GM12878 (cell line): ENCODE data around the gene COL26A1. TPM values are rescaled to one million over a fixed set of nuclear protein-coding genes. Genes with fewer than 3 reads are reported as not detected.

Source experiments
- ATAC-seq: fragments of 200-7000 bp; cut with Tn5 transposase; 3 replicates; pipeline ENCODE4 v1.9.1; 2020; ENCODE audit warnings: mild to moderate bottlenecking, moderate library complexity
- BruUV-seq: library from RNA; stranded (reverse); fragments of 400-500 nt; replicated peaks from 2 replicates; lab custom pipeline; 2021; lab: Mats Ljungman, UMichigan
- CTCF ChIA-PET: fragments of 300-600 bp; sonication (Branson Sonifier 250); formaldehyde crosslinking; extraction: SDS; loops from one replicate; lab custom pipeline; 2021; ENCODE audit warnings: inconsistent platforms; lab: Yijun Ruan, JAX
- POLR2A ChIA-PET: fragments of 350-600 bp; formaldehyde crosslinking; extraction: SDS; loops from one replicate; lab custom pipeline; 2021; ENCODE audit warnings: inconsistent platforms; lab: Charles Lee
- RAD21 ChIA-PET: fragments of 300-600 bp; sonication (Branson Sonifier 250); formaldehyde crosslinking; loops from one replicate; lab custom pipeline; 2023; ENCODE audit warnings: antibody characterized with exemption; ENCODE audit not compliant: unreplicated experiment; lab: Charles Lee
- SMC1A ChIA-PET: fragments of 300-600 bp; sonication (Branson Sonifier 250); formaldehyde crosslinking; loops from one replicate; lab custom pipeline; 2023; ENCODE audit not compliant: unreplicated experiment, uncharacterized antibody; lab: Charles Lee
- DNase-seq: peaks from one replicate; pipeline ENCODE4 v3.0.0-alpha.2; 2011; ENCODE audit warnings: low read depth, low spot score
- FAIRE-seq: peaks from 3 replicates; lab custom pipeline; 2011; peaks lifted over from hg19 to GRCh38; lab: Jason Lieb, UNC
- H2AFZ ChIP-seq: 2 replicates; pipeline ENCODE4 v1.6.0; 2011; ENCODE audit warnings: low read depth, low read length, control low read depth; ENCODE audit not compliant: control insufficient read depth
- H3K27ac ChIP-seq: 2 replicates; pipeline ENCODE4 v1.5.1; 2011; ENCODE audit warnings: control low read depth; ENCODE audit not compliant: control insufficient read depth, insufficient read depth
- H3K27me3 ChIP-seq, 2 experiments: replicated peaks in 1 of 2; 2 replicates each; pipeline versions ENCODE4 v1.6.0 to v1.6.1; 2011; ENCODE audit warnings: low read length in 1 of 2; ENCODE audit not compliant: control insufficient read depth in 2 of 2, insufficient read depth in 2 of 2
- H3K36me3 ChIP-seq, 2 experiments: 2 replicates each; pipeline ENCODE4 v1.5.1; 2011; ENCODE audit warnings: low read length in 1 of 2; ENCODE audit not compliant: control insufficient read depth in 2 of 2, insufficient read depth in 2 of 2
- H3K4me1 ChIP-seq: 2 replicates; pipeline ENCODE4 v1.6.1; 2011; ENCODE audit warnings: mild to moderate bottlenecking, low read length, moderate library complexity, mixed read lengths; ENCODE audit not compliant: control insufficient read depth, insufficient read depth
- H3K4me2 ChIP-seq: 2 replicates; pipeline ENCODE4 v1.6.0; 2011; ENCODE audit warnings: control low read depth; ENCODE audit not compliant: control insufficient read depth, insufficient read depth
- H3K4me3 ChIP-seq: fragments of 200-600 bp; sonication (generic); 2 replicates; pipeline ENCODE4 v1.5.1; 2016
- H3K79me2 ChIP-seq: 2 replicates; pipeline ENCODE4 v1.6.0; 2011; ENCODE audit warnings: low read length; ENCODE audit not compliant: control insufficient read depth, insufficient read depth
- H3K9ac ChIP-seq: 2 replicates; pipeline ENCODE4 v1.8.0; 2011; ENCODE audit warnings: low read length, control low read depth, mixed read lengths; ENCODE audit not compliant: control insufficient read depth, insufficient read depth
- H3K9me3 ChIP-seq: replicated peaks from 3 replicates; pipeline ENCODE4 v1.5.1; 2011; ENCODE audit warnings: mild to moderate bottlenecking, low read length; ENCODE audit not compliant: control insufficient read depth, insufficient read depth
- H4K20me1 ChIP-seq: 2 replicates; pipeline ENCODE4 v1.6.0; 2011; ENCODE audit not compliant: control insufficient read depth, insufficient read depth
- BCL11A ChIP-seq: IDR thresholded peaks from 2 replicates; pipeline ENCODE4 v1.6.1; 2011; ENCODE audit warnings: low read depth, low read length
- CBFB ChIP-seq: IDR thresholded peaks from 2 replicates; pipeline ENCODE4 v1.6.1; 2016; ENCODE audit warnings: antibody characterized with exemption, low read depth
- CHD1 ChIP-seq: IDR thresholded peaks from 2 replicates; pipeline ENCODE4 v1.6.1; 2012; ENCODE audit warnings: low read depth, low read length, improper control_type of control experiment
- FOXM1 ChIP-seq: IDR thresholded peaks from 2 replicates; pipeline ENCODE4 v1.6.1; 2012; ENCODE audit warnings: low read depth, mild to moderate bottlenecking, inconsistent platforms, low read length, moderate library complexity
- GATAD2B ChIP-seq: fragments of 450-650 bp; conservative IDR thresholded peaks from 2 replicates; pipeline ENCODE4 v1.6.1; 2017; ENCODE audit warnings: low read depth, mild to moderate bottlenecking, moderate library complexity
- MEF2A ChIP-seq: IDR thresholded peaks from 2 replicates; pipeline ENCODE4 v1.6.1; 2011; ENCODE audit warnings: low read depth, mild to moderate bottlenecking, low read length, moderate library complexity; ENCODE audit not compliant: insufficient read depth
- MEF2B ChIP-seq: fragments of 450-650 bp; IDR thresholded peaks from 2 replicates; pipeline ENCODE4 v1.6.1; 2018; ENCODE audit warnings: mild to moderate bottlenecking, moderate library complexity; ENCODE audit not compliant: partially characterized antibody, poor library complexity, severe bottlenecking
- MTA2 ChIP-seq: fragments of 450-650 bp; IDR thresholded peaks from 2 replicates; pipeline ENCODE4 v1.6.1; 2016; ENCODE audit warnings: low read depth, mild to moderate bottlenecking, moderate library complexity
- MYB ChIP-seq: fragments of 150-350 bp; IDR thresholded peaks from 2 replicates; pipeline ENCODE4 v1.6.1; 2014; ENCODE audit warnings: mild to moderate bottlenecking, low read depth, low read length, borderline replicate concordance
- NBN ChIP-seq: fragments of 450-650 bp; IDR thresholded peaks from 2 replicates; pipeline ENCODE4 v1.6.1; 2016
- NFIC ChIP-seq: IDR thresholded peaks from 2 replicates; pipeline ENCODE4 v1.6.1; 2012; ENCODE audit warnings: low read depth, mild to moderate bottlenecking, inconsistent platforms, low read length, moderate library complexity
- RUNX3 ChIP-seq: IDR thresholded peaks from 2 replicates; pipeline ENCODE4 v1.6.1; 2012; ENCODE audit warnings: low read length, inconsistent platforms
- SP1 ChIP-seq: IDR thresholded peaks from one replicate; pipeline ENCODE4 v1.6.1; 2011; ENCODE audit warnings: low read depth, low read length
- TAF1 ChIP-seq: IDR thresholded peaks from 2 replicates; pipeline ENCODE4 v1.6.1; 2011; ENCODE audit warnings: mild to moderate bottlenecking, low read depth, low read length, borderline replicate concordance
- TBL1XR1 ChIP-seq: IDR thresholded peaks from 2 replicates; pipeline ENCODE4 v1.6.1; 2012; ENCODE audit warnings: low read depth, low read length, improper control_type of control experiment
- TCF12 ChIP-seq: IDR thresholded peaks from 2 replicates; pipeline ENCODE4 v1.6.1; 2011; ENCODE audit warnings: low read depth, mild to moderate bottlenecking, low read length
- ZBED1 ChIP-seq: IDR thresholded peaks from 2 replicates; pipeline ENCODE4 v1.6.1; 2016; ENCODE audit warnings: borderline replicate concordance
- WGBS: methylation state at CpG from one replicate; pipeline ENCODE4 v1.1.6; 2016; ENCODE audit warnings: low lambda C conversion rate; ENCODE audit not compliant: insufficient replicate concordance, insufficient coverage; ENCODE audit errors: missing lambda C conversion rate; 5-methylcytosine and 5-hydroxymethylcytosine counted together
- in situ Hi-C: fragments of 300-500 bp; cut with MboI; formaldehyde crosslinking; loops from 9 replicates; pipeline ENCODE4 v1.14.3; 2018; ENCODE audit warnings: mixed read lengths
- intact Hi-C: fragments of 100-400 bp; cut with micrococcal nuclease; formaldehyde crosslinking; loops from one replicate; pipeline ENCODE4 v1.14.2; 2022; ENCODE audit not compliant: unreplicated experiment
- polyA plus RNA-seq, 11 experiments: library from polyadenylated mRNA; depleted of rRNA in 4 of 11; unstranded in 6 of 11; stranded (reverse) in 5 of 11; fragments of >200 nt; fragmentation: Nextera tagmentation in 4 of 11; fragmentation: Illumina TruSeq in 1 of 11; extraction: Ambion mirVana in 4 of 11; extraction: Trizol in 1 of 11; gene quantifications; 1 replicate in 1 of 11; 2 replicates in 10 of 11; pipeline versions ENCODE4 v1.2.1 to v1.2.3, GENCODE V29; 2011 to 2016; ENCODE audit warnings: inconsistent platforms in 2 of 11, missing spikeins in 2 of 11, low read depth in 1 of 11
- total RNA-seq, 4 experiments: library from RNA; depleted of rRNA in 3 of 4; stranded (reverse); fragments of >200 nt in 3 of 4; fragmentation: Illumina TruSeq in 1 of 4; extraction: Trizol in 1 of 4; gene quantifications; 2 replicates each; pipeline versions ENCODE4 v1.2.1 to v1.2.3, GENCODE V29; 2013 to 2021
- TF ChIP-seq, protein P1 (sequence below): fragments of 450-650 bp; IDR thresholded peaks from 2 replicates; pipeline ENCODE4 v1.6.1; 2016; ENCODE audit warnings: mild to moderate bottlenecking
- TF ChIP-seq, protein P2 (sequence below): fragments of 450-650 bp; formaldehyde crosslinking; IDR thresholded peaks from 2 replicates; pipeline ENCODE4 v1.4.0; 2020; ENCODE audit warnings: mild to moderate bottlenecking, moderate library complexity
- TF ChIP-seq, protein P3 (sequence below): IDR thresholded peaks from 2 replicates; pipeline ENCODE4 v1.6.1; 2012; ENCODE audit warnings: low read depth, low read length, improper control_type of control experiment

COL26A1 gene
- total and polyA plus RNA-seq, 10 of the 15 experiments (the other 5 are each of a cell fraction or from before 2014, with no cell fraction given): 0.08 TPM; not detected in 9

DNA sequence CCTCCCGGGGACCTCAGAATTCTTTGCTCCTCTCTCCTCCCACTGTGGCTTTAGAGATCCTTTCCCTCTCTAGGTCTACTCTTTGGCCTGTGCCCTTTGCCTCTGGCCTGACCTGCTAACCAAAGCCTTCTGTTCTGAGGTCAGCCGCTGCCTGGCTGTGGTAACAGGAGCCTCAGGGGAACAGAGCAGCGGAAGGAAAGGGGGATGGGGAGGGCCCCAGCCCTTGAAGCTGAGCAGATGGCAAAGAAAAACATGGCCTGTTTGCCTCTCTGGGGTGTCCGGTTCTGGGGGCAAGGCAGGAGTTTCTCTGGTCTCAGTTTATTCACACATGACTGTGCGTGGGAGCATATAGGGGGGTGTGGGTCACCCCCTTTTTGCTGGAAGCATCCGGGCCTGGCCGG lies 28.2 kb downstream of the COL26A1 start:
- peak; percentile 89 for FAIRE-seq
- peak overlapping the region; percentile 39; the same call in 1 of the 2 replicates for H3K27ac ChIP-seq
- intact Hi-C loops (no loop called here), in situ Hi-C loops (no loop called here)
- DNase-seq: peak; percentile 60
- peak overlapping the region; percentile 49; the same call in 1 of the 2 replicates for H3K4me2 ChIP-seq
- WGBS: 2% methylated on average over 7 of the region's 7 CpGs
- H3K9me3 ChIP-seq: no peaks in the 10 kb centered on the region
- no peaks in the 10 kb centered on the region for H3K36me3 ChIP-seq
- H2AFZ ChIP-seq: peak overlapping the region; percentile 68
- ChIA-PET RAD21 (no interaction called here), CTCF (no interaction called here), SMC1A (no interaction called here), POLR2A (no interaction called here)
- H3K4me1 ChIP-seq: peaks cover 9% of the 10 kb centered on the region
- H3K9ac ChIP-seq: peak overlapping the region; percentile 8; the same call in 1 of the 2 replicates
- no peaks in the 10 kb centered on the region for H3K79me2 ChIP-seq
- no peaks in the 10 kb centered on the region for H3K27me3 ChIP-seq
- no TSS peak for BruUV-seq
- H4K20me1 ChIP-seq: no peaks in the 10 kb centered on the region
- peak overlapping the region; percentile 9; the same call in 1 of the 2 replicates for H3K4me3 ChIP-seq
- peak; percentile 99 for ATAC-seq
- TF ChIP-seq, protein P1, sequence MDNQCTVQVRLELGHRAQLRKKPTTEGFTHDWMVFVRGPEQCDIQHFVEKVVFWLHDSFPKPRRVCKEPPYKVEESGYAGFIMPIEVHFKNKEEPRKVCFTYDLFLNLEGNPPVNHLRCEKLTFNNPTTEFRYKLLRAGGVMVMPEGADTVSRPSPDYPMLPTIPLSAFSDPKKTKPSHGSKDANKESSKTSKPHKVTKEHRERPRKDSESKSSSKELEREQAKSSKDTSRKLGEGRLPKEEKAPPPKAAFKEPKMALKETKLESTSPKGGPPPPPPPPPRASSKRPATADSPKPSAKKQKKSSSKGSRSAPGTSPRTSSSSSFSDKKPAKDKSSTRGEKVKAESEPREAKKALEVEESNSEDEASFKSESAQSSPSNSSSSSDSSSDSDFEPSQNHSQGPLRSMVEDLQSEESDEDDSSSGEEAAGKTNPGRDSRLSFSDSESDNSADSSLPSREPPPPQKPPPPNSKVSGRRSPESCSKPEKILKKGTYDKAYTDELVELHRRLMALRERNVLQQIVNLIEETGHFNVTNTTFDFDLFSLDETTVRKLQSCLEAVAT: peak; percentile 85
- TF ChIP-seq ZBED1 (no peak), RUNX3 (peak; percentile 96), BCL11A (peak; percentile 78), MTA2 (peak; percentile 23; the same call in 1 of the 2 replicates), TAF1 (no peak), MYB (no peak), CBFB (peak; percentile 83; the same call in 1 of the 2 replicates), CHD1 (no peak), MEF2A (0 out of 2 replicates have a peak, but pooled peaks have one; percentile 8), TCF12 (peak; percentile 81), GATAD2B (0 out of 2 replicates have a peak, but pooled peaks have one; percentile 48), TBL1XR1 (peak; percentile 77), MEF2B (peak; percentile 96), SP1 (peak; percentile 68), NFIC (0 out of 2 replicates have a peak, but pooled peaks have one; percentile 46), NBN (0 out of 2 replicates have a peak, but pooled peaks have one; percentile 26), FOXM1 (peak; percentile 28; the same call in 1 of the 2 replicates)
- TF ChIP-seq, protein P2, sequence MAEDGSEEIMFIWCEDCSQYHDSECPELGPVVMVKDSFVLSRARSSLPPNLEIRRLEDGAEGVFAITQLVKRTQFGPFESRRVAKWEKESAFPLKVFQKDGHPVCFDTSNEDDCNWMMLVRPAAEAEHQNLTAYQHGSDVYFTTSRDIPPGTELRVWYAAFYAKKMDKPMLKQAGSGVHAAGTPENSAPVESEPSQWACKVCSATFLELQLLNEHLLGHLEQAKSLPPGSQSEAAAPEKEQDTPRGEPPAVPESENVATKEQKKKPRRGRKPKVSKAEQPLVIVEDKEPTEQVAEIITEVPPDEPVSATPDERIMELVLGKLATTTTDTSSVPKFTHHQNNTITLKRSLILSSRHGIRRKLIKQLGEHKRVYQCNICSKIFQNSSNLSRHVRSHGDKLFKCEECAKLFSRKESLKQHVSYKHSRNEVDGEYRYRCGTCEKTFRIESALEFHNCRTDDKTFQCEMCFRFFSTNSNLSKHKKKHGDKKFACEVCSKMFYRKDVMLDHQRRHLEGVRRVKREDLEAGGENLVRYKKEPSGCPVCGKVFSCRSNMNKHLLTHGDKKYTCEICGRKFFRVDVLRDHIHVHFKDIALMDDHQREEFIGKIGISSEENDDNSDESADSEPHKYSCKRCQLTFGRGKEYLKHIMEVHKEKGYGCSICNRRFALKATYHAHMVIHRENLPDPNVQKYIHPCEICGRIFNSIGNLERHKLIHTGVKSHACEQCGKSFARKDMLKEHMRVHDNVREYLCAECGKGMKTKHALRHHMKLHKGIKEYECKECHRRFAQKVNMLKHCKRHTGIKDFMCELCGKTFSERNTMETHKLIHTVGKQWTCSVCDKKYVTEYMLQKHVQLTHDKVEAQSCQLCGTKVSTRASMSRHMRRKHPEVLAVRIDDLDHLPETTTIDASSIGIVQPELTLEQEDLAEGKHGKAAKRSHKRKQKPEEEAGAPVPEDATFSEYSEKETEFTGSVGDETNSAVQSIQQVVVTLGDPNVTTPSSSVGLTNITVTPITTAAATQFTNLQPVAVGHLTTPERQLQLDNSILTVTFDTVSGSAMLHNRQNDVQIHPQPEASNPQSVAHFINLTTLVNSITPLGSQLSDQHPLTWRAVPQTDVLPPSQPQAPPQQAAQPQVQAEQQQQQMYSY (CRISPR knock-in tag): no peak
- TF ChIP-seq, protein P3, sequence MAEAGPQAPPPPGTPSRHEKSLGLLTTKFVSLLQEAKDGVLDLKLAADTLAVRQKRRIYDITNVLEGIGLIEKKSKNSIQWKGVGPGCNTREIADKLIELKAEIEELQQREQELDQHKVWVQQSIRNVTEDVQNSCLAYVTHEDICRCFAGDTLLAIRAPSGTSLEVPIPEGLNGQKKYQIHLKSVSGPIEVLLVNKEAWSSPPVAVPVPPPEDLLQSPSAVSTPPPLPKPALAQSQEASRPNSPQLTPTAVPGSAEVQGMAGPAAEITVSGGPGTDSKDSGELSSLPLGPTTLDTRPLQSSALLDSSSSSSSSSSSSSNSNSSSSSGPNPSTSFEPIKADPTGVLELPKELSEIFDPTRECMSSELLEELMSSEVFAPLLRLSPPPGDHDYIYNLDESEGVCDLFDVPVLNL: no peak
